Neural crest cell (in vitro differentiated cells): ENCODE measurements around the gene WIPF2. TPM values are rescaled to one million over a fixed set of nuclear protein-coding genes. Genes with fewer than 3 reads are reported as not detected.

ENCODE experiments used
- DNase-seq: peaks from one replicate; pipeline ENCODE4 v3.0.0; 2021; ENCODE audit warnings: low read depth, mixed read lengths, low spot score
- H3K27ac Mint-ChIP-seq: one replicate; pipeline ENCODE4 v1.8.0; 2021; ENCODE audit warnings: mild to moderate bottlenecking, mixed read lengths; ENCODE audit not compliant: unreplicated experiment
- H3K27me3 Mint-ChIP-seq: 2 replicates; pipeline ENCODE4 v1.8.0; 2021; ENCODE audit warnings: low read depth, mild to moderate bottlenecking, mixed read lengths
- H3K36me3 Mint-ChIP-seq: 2 replicates; pipeline ENCODE4 v1.8.0; 2021; ENCODE audit warnings: low read depth, mild to moderate bottlenecking, mixed read lengths
- H3K4me1 Mint-ChIP-seq: 2 replicates; pipeline ENCODE4 v1.8.0; 2021; ENCODE audit warnings: mixed read lengths
- H3K4me3 Mint-ChIP-seq: one replicate; pipeline ENCODE4 v1.8.0; 2021; ENCODE audit warnings: mild to moderate bottlenecking, mixed read lengths
- H3K9me3 Mint-ChIP-seq: 2 replicates; pipeline ENCODE4 v1.8.0; 2021; ENCODE audit warnings: mixed read lengths
- total RNA-seq: library from RNA; stranded (reverse); gene quantifications from 2 replicates; pipeline ENCODE4 v1.2.1, GENCODE V29; 2021
- TF ChIP-seq, protein P1 (sequence below): fragments of 200-600 bp; sonication (generic); conservative IDR thresholded peaks from 2 replicates; pipeline ENCODE4 v1.5.0; 2021; ENCODE audit warnings: antibody characterized with exemption, mild to moderate bottlenecking

Gene WIPF2
- total RNA-seq, 1 donor from 2014 or later = 28.7 TPM

GRCh38 chr17:40178660-40179059 lies 40.4 kb upstream of the WIPF2 start:
- H3K4me3 Mint-ChIP-seq = peak overlapping the region; percentile 82
- DNase-seq = no peak
- H3K27ac Mint-ChIP-seq = no peak overlapping the region
- H3K4me1 Mint-ChIP-seq = peaks cover 20% of the 10 kb centered on the region
- H3K9me3 Mint-ChIP-seq = no peaks in the 10 kb centered on the region
- TF ChIP-seq, protein P1, sequence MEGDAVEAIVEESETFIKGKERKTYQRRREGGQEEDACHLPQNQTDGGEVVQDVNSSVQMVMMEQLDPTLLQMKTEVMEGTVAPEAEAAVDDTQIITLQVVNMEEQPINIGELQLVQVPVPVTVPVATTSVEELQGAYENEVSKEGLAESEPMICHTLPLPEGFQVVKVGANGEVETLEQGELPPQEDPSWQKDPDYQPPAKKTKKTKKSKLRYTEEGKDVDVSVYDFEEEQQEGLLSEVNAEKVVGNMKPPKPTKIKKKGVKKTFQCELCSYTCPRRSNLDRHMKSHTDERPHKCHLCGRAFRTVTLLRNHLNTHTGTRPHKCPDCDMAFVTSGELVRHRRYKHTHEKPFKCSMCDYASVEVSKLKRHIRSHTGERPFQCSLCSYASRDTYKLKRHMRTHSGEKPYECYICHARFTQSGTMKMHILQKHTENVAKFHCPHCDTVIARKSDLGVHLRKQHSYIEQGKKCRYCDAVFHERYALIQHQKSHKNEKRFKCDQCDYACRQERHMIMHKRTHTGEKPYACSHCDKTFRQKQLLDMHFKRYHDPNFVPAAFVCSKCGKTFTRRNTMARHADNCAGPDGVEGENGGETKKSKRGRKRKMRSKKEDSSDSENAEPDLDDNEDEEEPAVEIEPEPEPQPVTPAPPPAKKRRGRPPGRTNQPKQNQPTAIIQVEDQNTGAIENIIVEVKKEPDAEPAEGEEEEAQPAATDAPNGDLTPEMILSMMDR = no peak
- H3K27me3 Mint-ChIP-seq = no peaks in the 10 kb centered on the region
- peaks cover 6% of the 10 kb centered on the region for H3K36me3 Mint-ChIP-seq

- Mint-ChIP-seq H3K4me1 (peaks cover 13% of the 10 kb centered on the region), H3K27me3 (no peaks in the 10 kb centered on the region), H3K4me3 (peak overlapping the region; percentile 70), H3K9me3 (no peaks in the 10 kb centered on the region), H3K27ac (no peak overlapping the region), H3K36me3 (peaks cover 3% of the 10 kb centered on the region)
- TF ChIP-seq, protein P1 = no peak
- no peak for DNase-seq
Observed at GRCh38 chr17:40179923-40180659, 39.0 kb upstream of the WIPF2 start.

DNA sequence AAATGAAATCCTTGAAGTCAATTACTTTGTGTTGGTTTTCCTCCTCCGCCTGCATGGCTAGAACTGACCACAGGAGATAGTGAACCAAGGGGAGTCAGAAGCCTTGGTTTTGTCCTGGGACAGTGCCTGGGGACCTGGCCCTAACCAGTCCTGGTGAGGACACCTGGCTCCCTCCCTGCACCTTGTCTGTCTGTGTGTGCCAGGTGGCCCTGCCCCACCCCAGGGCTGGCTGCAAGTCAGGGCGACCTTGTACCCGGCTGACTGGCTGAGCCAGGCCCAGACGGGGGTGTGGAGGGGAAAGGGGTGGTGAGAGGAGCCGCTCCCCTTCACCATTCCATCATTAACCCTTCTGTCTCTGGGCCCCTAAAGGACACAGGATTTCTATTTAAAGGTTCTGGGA lies 38.4 kb upstream of the WIPF2 start:
- peaks cover 12% of the 10 kb centered on the region for H3K4me1 Mint-ChIP-seq
- peaks cover 3% of the 10 kb centered on the region for H3K36me3 Mint-ChIP-seq
- no peaks in the 10 kb centered on the region for H3K27me3 Mint-ChIP-seq
- peak overlapping the region; percentile 70 for H3K4me3 Mint-ChIP-seq
- TF ChIP-seq, protein P1 = no peak
- DNase-seq = no peak
- no peaks in the 10 kb centered on the region for H3K9me3 Mint-ChIP-seq
- no peak overlapping the region for H3K27ac Mint-ChIP-seq

GRCh38 chr17:40181205-40181604 lies 37.9 kb upstream of the WIPF2 start:
- Mint-ChIP-seq H3K9me3 (no peaks in the 10 kb centered on the region), H3K27me3 (no peaks in the 10 kb centered on the region), H3K4me3 (no peak overlapping the region), H3K27ac (no peak overlapping the region), H3K4me1 (peaks cover 7% of the 10 kb centered on the region), H3K36me3 (no peaks in the 10 kb centered on the region)
- TF ChIP-seq, protein P1 = no peak
- no peak for DNase-seq

GRCh38 chr17:40182606-40183005 lies 36.5 kb upstream of the WIPF2 start:
- no peaks in the 10 kb centered on the region for H3K36me3 Mint-ChIP-seq
- H3K9me3 Mint-ChIP-seq = peaks cover 3% of the 10 kb centered on the region
- no peaks in the 10 kb centered on the region for H3K4me1 Mint-ChIP-seq

More at GRCh38 chr17:40182606-40183005, 36.5 kb upstream of the WIPF2 start:
- no peak for DNase-seq
- no peaks in the 10 kb centered on the region for H3K27me3 Mint-ChIP-seq
- no peak overlapping the region for H3K27ac Mint-ChIP-seq
- TF ChIP-seq, protein P1 = no peak
- H3K4me3 Mint-ChIP-seq = no peak overlapping the region
